GM08714 (cell line): ENCODE measurements around the gene TPP1.

Source experiments
- H3K4me3 ChIP-seq: fragments of 200-500 bp; sonication (Bioruptor generic); 2 replicates; pipeline ENCODE4 v1.5.1; 2014; ENCODE audit warnings: mild to moderate bottlenecking, low read length, inconsistent platforms
- ZNF274 ChIP-seq: IDR thresholded peaks from 2 replicates; pipeline ENCODE4 v1.6.1; 2012; ENCODE audit warnings: mild to moderate bottlenecking, low read depth, low read length

The TPP1 gene

DNA sequence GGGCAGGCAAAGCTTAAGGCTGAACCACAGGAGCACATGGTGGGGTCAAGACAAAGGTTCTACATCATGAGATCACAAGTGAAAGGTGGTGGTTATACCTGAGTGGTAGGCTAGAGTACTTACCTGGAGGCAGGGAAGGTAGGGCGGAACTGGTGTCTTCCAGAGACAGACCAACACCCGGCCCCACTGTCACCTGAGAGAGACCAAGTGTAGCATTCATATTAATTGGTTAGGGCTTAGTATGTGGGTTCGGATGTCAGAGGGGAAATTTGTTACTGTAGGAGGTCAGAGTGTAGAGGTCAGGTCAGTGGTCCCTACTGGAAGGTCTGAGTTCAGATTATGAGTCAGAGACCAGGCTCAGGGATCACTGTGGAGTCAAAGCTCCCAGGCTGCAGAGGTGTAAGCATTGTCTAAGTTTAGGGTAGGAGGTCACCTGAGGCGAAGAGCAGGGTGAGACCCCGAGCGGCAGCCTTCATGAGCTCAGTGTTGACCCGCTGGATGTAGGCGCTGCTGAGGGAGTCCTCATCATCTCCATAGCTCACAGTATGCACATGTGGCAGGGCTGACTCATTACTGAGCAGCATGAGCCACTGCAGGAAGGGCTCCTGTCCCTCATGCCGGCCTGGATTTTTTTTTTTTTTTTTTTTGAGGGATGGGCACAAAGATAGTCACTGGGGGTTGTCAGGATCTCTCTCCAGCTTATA is 3.2 kb downstream of the TPP1 start:
- no peak for TF ChIP-seq ZNF274
- no peak overlapping the region for H3K4me3 ChIP-seq

- H3K4me3 ChIP-seq: no peak overlapping the region
- no peak for TF ChIP-seq ZNF274
Measured at GRCh38 chr11:6615046-6615445, 4.2 kb downstream of the TPP1 start.

GRCh38 chr11:6614446-6614845 is 4.8 kb downstream of the TPP1 start:
- no peak overlapping the region for H3K4me3 ChIP-seq
- TF ChIP-seq ZNF274: no peak

DNA sequence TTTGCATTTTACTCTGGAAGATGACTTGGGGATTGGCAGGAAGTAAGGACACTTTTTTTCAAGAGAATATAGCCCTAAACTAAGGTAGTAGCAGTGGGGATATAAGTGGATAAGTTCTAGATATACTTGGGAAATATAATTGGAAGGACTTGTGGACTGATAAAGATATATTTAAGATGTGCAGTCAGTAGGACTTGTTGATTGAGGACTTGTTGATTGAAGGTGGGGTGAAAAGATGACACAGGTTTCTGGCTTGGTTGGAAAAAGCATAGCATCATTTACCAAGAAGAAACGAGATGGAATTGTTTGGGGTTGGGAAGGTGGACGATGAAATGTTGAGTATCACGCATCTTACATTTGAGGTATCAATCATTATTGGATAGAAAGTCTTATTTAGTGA is 5.7 kb downstream of the TPP1 start:
- no peak overlapping the region for H3K4me3 ChIP-seq
- TF ChIP-seq ZNF274: no peak

GRCh38 chr11:6612213-6613041 is 6.8 kb downstream of the TPP1 start, which contains the start of gene TAF10:
TSS of gene TAF10 (minus strand) at chr11:6612216. CDS start at chr11:6612189, 27 bp downstream.
- TF ChIP-seq ZNF274: no peak
- peak within 1 kb of the TSS; percentile 81 for H3K4me3 ChIP-seq

DNA sequence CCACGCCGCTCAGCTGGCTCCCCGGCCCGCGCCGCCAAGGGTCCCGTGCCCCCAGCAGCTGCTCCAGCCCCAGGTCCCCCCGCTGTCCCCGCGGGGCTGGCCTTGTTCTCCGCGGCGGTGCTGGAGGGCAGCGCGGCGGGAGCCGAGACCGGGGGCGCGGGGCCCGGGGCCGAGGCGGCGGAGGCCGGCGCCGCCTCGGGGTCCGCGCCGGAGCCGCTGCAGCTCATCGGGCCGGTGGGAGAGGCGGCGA is 7.3 kb downstream of the TPP1 start:
- no peak for TF ChIP-seq ZNF274
- peak overlapping the region; percentile 81 for H3K4me3 ChIP-seq

- H3K4me3 ChIP-seq: peak overlapping the region; percentile 81
- TF ChIP-seq ZNF274: no peak
Measured at GRCh38 chr11:6611092-6611962, 7.9 kb downstream of the TPP1 start.

- TF ChIP-seq ZNF274: no peak
- peak overlapping the region; percentile 81; the same call in 1 of the 2 replicates for H3K4me3 ChIP-seq
Measured at GRCh38 chr11:6610591-6610990, 8.6 kb downstream of the TPP1 start.

DNA sequence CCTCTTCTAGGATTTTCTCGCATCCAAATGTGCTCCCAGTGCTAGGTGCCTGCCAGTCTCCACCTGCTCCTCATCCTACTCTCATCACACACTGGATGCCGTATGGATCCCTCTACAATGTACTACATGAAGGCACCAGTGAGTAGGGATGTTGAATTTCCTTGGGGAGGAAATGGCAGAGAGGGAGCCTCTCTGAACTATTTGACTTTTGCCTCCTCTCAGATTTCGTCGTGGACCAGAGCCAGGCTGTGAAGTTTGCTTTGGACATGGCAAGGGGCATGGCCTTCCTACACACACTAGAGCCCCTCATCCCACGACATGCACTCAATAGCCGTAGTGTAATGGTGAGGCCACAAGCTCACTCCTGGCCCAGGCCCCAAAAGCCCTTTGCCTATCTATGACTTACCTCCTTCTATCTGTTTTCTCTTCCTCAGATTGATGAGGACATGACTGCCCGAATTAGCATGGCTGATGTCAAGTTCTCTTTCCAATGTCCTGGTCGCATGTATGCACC is 9.7 kb downstream of the TPP1 start:
- H3K4me3 ChIP-seq: no peak overlapping the region
- no peak for TF ChIP-seq ZNF274

- no peak for TF ChIP-seq ZNF274
- H3K4me3 ChIP-seq: no peak overlapping the region
Measured at GRCh38 chr11:6608726-6609501, 10.3 kb downstream of the TPP1 start.

DNA sequence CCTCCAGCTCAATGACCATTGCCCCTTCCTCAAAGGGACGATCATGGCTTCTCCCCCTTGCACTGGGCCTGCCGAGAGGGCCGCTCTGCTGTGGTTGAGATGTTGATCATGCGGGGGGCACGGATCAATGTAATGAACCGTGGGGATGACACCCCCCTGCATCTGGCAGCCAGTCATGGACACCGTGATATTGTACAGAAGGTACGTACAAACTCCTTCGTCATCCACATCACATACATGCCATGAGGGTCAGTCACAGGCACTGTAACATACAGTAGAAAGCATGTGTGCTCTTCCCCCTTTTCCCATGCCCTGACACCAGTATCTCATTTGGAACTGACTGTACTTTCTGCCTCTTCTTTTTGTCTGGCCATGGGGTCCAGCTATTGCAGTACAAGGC is 11.2 kb downstream of the TPP1 start:
- TF ChIP-seq ZNF274: no peak
- no peak overlapping the region for H3K4me3 ChIP-seq

DNA sequence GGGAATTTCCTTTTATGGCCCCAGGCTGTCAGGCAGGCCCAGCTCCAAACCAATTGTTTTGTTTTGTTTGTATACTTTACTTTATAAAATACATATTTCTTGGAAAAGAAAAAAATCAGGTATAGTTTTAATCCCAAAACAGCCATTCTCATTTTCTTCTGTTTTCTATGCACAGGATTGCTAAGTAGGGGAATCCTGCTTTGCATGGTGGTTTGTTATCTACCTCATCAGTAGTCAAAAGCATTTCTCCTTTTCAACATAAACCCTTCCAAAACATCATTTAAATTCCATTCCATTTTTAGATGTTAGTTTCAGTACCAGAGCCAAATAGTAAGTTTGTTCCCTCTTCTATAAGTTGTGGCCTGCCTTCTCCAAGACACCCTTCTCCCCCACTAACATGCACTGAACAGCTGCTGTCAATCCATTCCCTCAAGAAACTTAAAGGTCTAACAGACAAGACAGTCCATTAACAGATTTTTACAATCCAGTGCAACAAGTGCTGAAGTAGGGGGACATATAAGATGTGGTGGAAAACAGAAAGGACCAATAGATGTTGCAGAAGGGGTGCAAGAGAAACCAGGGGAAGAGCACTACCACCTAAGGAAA is 11.9 kb downstream of the TPP1 start:
- TF ChIP-seq ZNF274: no peak
- no peak overlapping the region for H3K4me3 ChIP-seq
